SJCRH30 (cell line): ENCODE data around the gene XRCC3. TPM values are rescaled to one million over a fixed set of nuclear protein-coding genes. Genes with fewer than 3 reads are reported as not detected.

Source experiments
- DNase-seq, 2 experiments: peaks; one replicate each; pipeline ENCODE4 v3.0.0-alpha.2; 2015 to 2020
- H3K27ac ChIP-seq: fragments of 250-450 bp; sonication (Bioruptor Pico); 2 replicates; pipeline ENCODE4 v1.5.1; 2020; ENCODE audit warnings: mild to moderate bottlenecking, moderate library complexity
- H3K27me3 ChIP-seq: fragments of 250-450 bp; sonication (Bioruptor Pico); 2 replicates; pipeline ENCODE4 v1.5.1; 2020; ENCODE audit warnings: mild to moderate bottlenecking, moderate library complexity
- H3K36me3 ChIP-seq: fragments of 250-450 bp; sonication (Bioruptor Pico); 2 replicates; pipeline ENCODE4 v1.5.1; 2020; ENCODE audit warnings: mild to moderate bottlenecking, moderate library complexity
- H3K4me1 ChIP-seq: fragments of 250-450 bp; sonication (Bioruptor Pico); 2 replicates; pipeline ENCODE4 v1.5.1; 2020; ENCODE audit warnings: mild to moderate bottlenecking, moderate library complexity
- H3K4me3 ChIP-seq: fragments of 250-450 bp; sonication (Bioruptor Pico); 2 replicates; pipeline ENCODE4 v1.5.1; 2020; ENCODE audit warnings: mild to moderate bottlenecking, moderate library complexity
- H3K9me3 ChIP-seq: fragments of 250-450 bp; sonication (Bioruptor Pico); replicated peaks from 2 replicates; pipeline ENCODE4 v1.5.1; 2020; ENCODE audit warnings: mild to moderate bottlenecking, moderate library complexity
- total RNA-seq: library from RNA; depleted of rRNA; stranded (reverse); fragments of >200 nt; shearing (Covaris generic); gene quantifications from 2 replicates; pipeline ENCODE4 v1.2.3, GENCODE V29; 2014; rRNA removed

XRCC3 gene
- total RNA-seq, 1 experiment from 2014 or later, result 67.0 TPM

DNA sequence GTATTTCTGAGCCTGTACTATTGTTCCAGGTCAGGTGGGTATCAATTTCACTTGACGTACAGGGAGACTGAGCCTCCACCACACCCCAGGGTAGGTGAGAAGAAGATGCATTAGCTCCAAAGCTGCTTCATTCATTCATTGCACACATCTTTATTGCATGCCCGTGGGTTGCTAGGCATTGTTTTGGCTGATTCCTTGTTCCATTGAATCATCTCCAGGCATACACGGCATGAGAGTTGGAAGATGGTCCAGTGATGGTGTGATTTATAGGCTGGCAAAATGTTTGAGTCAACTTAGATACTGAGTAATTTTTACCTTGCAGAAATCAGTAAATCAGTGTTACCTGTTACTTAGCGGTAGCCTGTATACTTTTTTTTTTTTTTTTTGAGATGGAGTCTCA is 65.0 kb downstream of the XRCC3 start:
- Histone ChIP-seq H3K4me1 (no peaks in the 10 kb centered on the region), H3K27me3 (no peaks in the 10 kb centered on the region), H3K36me3 (peaks cover 10% of the 10 kb centered on the region), H3K27ac (no peak overlapping the region), H3K4me3 (no peak overlapping the region), H3K9me3 (no peaks in the 10 kb centered on the region)
- no peak for DNase-seq

DNA sequence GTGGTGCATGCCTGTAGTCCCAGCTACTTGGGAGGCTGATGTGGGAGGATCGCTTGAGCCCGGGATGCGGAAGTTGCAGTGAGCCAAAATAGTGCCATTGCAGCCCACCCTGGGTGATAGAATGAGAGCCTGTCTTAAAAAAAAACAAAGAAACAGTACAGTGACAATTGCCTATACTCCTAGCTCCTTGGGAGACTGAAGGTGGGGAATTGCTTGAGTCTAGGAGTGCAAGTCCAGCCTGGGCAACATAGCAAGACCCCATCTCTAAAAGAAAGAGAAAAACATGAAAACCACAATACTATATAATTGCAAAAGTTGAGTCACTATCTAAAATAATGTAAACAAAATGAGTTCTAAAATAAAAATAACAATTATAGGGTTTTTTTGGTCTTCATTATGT is 66.2 kb downstream of the XRCC3 start:
- Histone ChIP-seq H3K36me3 (peaks cover 3% of the 10 kb centered on the region; the same call in 1 of the 2 replicates), H3K4me1 (no peaks in the 10 kb centered on the region), H3K9me3 (no peaks in the 10 kb centered on the region), H3K4me3 (no peak overlapping the region), H3K27ac (no peak overlapping the region), H3K27me3 (no peaks in the 10 kb centered on the region)
- DNase-seq, result no peak

Other genes starting within 250 kb of the XRCC3 start
- 66.4 and 84.4 TPM in 2 replicates for gene CKB, start 192.6 kb downstream of the XRCC3 start, total RNA-seq
- 18.1 and 18.7 TPM in 2 replicates for gene TRMT61A, start 186.3 kb downstream of the XRCC3 start, total RNA-seq
- 43.7 and 45.9 TPM in 2 replicates for gene BAG5, start 152.8 kb downstream of the XRCC3 start, total RNA-seq
- 43.0 and 47.2 TPM in 2 replicates for gene COA8, start 152.5 kb downstream of the XRCC3 start, total RNA-seq
- 156 and 175 TPM in 2 replicates for gene KLC1, start 86.2 kb downstream of the XRCC3 start, total RNA-seq
- gene ZFYVE21, start 359 bp upstream of the XRCC3 start, total RNA-seq, result 28.3 and 28.6 TPM in 2 replicates
- gene PPP1R13B, start 132.1 kb upstream of the XRCC3 start, total RNA-seq, result 8.1 and 10.5 TPM in 2 replicates
- gene TDRD9, start 213.0 kb upstream of the XRCC3 start, total RNA-seq, result not detected in 2 replicates
- gene RD3L, start 227.1 kb upstream of the XRCC3 start, total RNA-seq, result not detected in 2 replicates